Kidney glomerular epithelial cell (primary cell): ENCODE results near the gene XPO4.

Experiments used
- DNase-seq: peaks from one replicate; lab custom pipeline; 2025; lab: John Stamatoyannopoulos, UW

Gene XPO4

DNA sequence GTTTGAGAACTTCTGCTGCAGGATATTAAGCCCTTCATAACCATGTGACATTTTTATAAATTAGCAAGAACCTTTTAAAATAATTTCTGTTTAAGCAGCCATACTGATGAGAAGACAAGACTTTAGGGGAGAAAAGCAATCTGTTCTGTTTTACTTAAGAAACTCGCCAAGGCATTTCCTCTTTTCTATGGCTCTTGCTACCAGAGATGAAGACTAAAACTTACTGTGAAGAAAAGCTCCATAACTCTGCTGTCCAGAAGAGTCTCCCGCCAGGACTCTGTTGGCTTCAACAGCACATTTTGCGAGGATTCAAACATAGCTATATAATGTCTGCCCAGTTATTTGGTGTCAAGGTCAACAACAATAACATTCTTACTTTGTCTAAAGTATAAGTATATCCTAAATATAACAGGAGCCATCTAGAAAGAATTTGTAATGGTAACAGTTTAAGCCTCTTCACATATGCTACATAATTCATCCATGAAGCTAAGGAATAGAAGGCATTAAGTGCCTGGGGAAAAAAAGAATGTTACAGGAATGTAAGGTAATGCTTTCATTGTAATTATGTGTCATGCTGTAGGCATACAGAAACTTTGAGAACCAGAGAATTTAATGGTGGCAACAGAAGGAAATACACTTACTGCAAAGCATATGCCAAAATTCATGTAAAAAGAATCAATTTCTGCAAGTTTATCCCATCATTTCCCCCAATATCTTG, 75.5 kb downstream of the XPO4 start:
- DNase-seq: no peak

DNA sequence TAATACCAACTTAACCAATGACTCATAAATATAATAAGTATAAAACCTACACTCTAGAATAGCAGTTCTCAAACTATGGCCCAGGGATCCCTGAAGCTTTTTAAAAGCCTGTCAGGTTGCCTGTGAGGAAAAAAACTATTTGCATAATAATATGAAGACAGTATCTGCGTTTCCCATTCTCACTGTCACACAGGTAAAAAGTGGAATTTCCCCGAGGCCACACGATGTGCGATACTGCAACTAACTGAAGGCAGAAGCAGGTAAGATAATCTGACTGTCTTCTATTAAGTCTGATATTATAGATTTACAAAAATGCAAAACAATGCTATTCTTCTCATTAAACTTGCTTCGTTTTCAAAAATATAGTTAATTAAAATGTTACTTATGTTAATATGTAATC, 76.2 kb downstream of the XPO4 start:
- no peak for DNase-seq

DNA sequence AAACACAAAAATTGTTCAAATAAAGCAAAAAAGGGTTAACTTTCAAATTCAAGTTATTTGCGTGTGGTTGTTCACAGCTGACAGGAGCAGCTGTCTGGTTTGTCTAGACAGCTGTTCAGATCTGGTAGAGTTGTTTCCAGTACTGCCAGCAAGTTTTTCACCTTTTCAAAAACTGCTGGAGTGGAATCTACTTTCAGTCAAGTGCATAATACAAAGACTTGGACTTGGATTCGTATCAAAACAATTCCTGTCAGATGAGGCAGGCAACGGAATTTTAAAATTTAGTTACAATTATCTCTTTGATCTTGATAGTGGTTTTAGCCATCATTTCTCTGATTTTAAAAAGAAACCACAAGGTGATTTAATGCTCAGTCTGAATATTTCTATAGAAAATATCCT, 77.1 kb downstream of the XPO4 start:
- no peak for DNase-seq

DNA sequence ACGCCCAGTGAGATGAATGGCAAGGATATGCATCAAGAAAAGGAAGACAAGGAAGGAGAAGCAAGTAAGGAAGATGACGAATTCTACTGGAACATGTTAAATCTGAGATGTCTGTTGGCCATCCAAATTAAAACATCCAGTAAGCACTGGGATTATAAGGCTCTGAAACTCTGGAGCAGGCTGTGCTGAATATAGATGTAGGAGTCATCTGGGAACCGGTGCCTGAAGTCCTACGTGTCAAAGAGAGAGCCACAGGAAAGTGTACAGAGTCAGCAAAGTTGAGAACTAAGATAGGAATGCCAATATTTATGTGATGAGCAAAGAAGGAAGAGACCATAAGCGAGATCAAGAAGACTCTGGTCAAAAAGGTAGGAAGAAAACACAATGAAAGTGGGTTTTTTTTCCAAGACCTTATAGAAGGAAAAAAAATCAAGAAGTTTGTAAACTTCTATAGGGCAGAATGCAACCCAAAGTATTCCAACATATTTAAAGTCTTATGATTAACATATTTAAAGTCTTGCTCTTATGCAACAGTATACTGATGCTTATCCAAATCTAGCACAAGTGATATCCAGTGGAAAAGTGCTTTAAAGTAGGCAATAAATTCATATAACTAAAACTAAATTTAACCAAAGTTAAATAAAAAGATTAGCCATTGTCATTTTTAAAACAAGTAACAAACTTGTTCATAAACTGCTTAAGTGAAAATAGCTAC, 77.6 kb downstream of the XPO4 start:
- no peak for DNase-seq

DNA sequence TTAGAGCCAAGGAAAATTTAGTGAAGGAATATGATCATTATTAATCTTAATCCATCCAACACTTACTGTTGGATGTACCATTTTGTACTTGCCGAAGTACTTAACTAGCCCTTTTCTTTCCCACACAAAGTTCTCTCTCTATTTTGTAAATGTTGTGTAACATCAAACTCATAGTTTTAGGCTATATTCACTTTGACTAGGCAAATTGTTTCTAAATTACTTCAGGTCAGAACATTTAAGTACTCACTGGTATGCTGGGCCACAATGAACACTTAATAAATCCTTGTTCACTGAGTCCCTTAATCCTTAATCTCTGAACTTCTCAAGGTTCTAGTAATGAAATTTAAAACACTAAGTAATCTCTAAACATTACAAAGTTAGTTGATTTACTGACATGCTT, 79.5 kb downstream of the XPO4 start:
- DNase-seq: no peak

DNA sequence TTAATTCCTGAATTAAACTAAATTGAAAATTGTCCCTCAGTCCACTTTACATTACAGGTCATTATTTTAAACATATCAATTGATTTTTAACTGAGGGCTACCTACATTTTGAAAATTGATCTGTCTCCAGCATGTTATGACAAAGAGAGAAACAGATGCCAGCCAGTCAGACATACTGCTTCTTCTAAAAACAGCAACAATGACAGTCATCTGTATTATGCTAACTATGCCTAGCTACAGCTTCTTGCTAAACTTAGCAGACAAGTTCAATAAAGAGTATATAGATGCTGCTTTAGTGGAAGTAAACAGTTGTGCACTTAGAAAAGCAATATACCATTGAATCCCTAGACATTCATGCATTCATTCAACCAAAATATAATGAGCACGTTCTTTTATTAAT, 80.1 kb downstream of the XPO4 start:
- no peak for DNase-seq

DNA sequence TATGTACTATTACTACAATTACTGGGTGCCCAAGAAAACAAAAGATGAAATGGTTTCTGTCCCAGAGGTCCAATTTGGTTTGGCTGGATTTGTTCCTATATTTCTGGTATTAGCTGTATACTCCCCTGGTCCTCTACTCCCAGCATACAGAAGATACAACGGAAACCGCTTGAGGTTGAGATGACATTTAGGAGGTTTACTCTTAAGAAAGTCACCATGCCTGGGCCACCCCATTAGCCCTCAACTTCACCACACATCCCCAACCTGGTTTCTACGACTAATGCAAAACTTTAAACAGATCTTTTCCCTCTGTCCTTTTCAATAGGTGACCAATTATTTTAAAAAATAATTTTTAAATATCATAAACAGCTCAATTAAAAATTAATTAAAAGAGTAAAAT, 82.8 kb downstream of the XPO4 start:
- DNase-seq: no peak

DNA sequence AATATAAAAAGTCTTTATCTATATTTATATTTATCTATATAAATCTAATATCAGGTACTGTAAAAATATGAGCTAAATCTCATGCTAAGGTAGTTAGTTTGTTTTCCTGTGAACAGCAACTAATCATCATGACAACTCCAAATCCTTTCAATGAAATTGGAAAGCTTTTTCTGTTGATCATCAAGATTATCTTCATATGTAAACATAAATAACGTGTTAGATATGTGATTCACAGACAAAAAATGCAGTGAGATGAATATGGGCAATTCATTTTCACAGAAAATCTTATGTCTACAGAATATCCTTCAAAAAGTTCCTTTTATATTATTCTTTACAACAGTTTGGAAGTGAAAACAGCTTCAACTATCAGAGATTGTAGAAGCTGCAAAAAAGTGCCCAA, 87.1 kb downstream of the XPO4 start:
- DNase-seq: no peak

DNA sequence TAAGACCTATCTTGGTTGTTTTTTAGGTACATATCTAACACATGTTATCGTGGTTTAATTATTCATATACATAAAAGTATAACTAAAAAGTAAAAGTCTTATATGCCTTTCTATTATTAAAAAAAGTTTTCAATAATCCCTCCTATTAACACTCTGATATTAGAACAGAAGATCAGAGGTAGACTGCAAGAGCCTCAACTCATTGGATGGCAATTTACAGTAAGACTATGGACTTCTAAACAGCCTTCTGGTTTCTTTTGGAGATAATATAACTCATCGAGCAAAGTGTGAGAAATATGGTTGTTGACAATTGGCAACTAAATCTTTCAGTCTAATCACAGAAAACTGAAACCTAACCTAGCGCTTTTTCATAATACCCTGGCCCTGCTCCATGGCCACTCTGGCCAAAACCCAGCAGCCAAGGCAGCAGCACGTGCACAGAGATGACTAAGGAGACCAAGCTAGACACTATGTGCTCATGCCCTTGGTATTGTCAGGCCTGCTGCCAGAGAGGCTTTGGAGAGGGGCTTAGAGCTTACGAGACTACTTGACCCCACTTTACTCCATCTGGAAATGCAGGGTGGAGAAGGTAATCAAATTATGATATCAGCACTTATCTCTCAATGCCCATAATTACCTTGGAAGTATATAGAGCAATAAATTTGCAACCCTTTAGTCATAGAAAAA, 88.2 kb downstream of the XPO4 start:
- peak; percentile 58 for DNase-seq

DNA sequence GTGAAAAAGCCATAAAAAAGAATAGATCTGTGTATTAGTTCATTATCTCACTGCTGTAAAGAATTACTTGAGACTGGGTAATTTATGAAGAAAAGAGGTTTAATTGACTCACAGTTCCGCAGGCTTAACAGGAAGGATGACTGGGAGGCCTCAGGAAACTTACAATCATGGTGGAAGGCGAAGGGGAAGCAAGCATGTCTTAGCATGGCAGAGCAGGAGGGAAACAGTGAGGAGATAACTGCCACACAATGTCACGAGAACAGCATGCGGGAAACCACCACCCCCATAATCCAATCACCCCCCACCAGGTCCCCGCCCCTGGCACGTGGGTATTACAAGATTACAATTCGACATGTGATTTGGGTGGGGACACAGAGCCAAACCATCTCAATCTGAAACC, 89.7 kb downstream of the XPO4 start:
- DNase-seq: no peak

DNA sequence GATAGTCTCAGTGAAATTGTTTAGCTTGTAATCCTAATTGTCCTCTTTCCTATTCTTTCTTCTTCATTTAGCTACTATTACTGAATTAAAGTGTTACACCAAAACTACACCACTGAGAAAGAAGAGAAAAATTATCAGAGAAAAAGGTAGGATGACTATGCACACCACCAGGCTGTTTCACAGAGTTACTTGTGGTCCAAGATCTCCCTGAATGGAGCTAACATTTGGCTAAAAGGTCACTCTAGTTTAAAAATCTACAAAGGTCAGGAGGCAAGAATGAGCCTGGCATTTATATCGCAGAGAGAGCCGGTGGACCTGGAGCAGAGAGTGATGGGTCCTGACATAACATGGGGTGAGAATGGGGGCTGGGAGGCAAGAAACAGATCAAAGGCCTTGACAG, 91.7 kb downstream of the XPO4 start:
- DNase-seq: no peak

DNA sequence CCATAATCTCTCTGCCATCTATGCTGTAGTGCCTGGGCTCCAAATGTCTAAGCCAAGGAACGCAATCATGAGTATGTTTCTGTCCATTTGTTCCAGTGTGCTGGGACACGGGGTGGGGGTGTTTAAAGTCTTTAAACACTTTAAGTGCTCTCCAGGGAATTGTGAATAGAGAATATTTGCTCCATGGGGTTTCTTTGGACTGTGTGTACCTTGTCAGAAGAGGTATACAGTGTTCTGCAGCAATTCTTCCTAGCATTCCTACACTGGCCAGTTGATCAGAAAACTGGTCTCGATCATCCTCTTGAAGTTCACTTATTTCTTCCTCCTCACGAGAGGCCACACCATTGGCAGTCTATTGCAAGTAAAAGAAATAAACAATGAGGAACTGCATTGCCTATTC, 93.7 kb downstream of the XPO4 start:
- DNase-seq: no peak

DNA sequence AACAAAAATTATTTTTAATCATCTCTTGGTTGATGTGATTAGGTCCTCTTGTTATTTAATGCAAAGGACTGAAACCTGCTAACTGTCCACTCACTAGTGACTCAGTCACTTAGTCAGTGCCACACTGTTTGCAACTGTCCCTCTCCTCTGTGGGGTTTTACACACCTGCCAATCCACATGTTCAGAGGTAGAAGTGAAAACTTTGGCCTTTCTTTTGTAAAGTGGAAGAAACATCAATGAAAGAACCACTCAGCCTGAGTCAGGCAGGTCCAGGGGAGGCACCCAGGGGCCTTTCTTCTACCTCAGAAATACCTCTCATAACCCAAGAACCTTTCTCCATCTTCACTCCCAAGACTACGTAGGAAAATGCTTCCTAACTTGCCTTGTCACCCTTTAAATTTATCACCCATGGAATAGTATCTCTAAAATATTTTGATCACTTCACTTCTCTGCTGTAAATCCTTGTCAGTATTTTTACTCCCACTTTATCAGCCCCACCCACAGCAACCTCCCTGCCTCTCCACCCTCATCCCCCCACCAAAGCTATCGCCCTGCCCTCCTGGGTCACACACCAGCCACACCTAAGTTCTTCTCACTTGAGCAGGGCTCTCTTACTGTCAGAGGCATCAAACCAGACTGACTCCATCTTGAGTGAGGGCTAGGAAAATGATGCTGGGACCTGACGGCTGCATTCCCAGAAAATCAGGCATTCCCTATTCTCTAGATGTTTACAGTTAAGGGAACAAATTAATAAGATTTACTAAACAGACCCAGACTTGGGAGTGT, 99.2 kb downstream of the XPO4 start:
- DNase-seq: no peak

DNA sequence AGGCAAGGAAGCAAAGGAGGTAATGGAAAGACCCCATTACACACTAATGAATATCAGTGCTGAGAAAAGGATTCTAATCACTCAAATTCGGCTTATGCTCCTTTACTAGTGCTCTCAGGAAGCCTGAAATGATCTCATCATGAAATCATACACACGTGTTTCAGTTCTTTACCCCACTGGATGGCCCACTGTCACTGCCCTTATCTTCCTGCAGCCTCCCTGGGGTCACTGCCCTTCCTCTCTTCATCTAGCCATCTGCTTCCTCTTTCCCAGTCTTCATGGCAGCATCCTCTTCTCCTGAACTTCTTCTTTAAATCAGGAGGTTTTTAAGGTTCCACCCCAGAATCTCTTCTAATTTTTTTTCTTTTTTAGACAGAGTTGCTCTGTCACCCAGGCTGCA, 100.8 kb downstream of the XPO4 start:
- DNase-seq: no peak

DNA sequence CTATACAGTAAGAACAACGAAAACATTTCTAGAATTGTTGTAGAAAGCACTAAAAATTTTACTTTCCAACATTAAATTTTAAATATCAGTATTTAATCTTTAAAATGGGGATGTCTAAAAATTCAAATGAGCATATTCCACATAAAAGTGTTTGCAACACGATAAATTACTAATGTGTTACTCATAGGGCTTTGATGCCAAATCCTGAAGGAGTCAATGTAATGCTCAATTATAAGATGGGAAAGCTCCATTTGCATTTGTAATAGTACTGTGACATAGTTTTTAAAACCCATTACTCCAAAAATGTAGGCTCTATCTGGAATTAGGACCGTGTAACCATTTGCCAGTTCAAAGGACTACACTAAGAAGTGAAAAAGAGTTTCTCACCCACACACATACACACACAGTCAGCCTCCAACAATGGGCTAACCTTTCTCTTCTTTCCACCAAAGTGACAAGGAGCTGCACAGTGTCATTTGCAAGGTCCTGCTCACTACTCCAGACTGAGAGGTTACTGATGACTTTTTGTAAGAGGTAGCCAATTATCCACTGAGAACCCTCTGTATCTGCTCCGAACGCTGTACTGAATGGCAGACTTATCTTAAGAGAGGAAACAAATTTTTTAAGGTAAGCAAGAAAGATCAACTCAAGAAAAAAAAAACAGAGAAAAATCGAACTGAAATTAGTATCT, 102.7 kb downstream of the XPO4 start:
- no peak for DNase-seq

DNA sequence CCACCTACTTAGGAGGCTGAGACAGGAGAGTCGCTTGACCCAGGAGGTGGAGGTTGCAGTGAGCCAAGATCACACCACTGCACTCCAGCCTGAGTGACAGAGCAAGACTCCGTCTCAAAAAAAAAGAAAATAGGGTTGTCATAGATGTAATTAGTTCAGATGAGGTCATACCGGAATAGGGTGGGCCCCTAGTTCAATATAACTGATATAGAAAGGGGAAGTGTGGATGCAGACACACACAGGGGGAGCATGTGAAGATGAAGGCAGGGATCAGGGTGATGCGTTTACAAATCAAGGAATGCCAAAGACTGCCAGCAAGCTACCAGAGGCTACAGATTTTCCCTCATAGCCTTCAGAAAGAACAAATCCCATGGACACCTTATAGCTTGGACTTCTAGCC, 104.5 kb downstream of the XPO4 start:
- no peak for DNase-seq

DNA sequence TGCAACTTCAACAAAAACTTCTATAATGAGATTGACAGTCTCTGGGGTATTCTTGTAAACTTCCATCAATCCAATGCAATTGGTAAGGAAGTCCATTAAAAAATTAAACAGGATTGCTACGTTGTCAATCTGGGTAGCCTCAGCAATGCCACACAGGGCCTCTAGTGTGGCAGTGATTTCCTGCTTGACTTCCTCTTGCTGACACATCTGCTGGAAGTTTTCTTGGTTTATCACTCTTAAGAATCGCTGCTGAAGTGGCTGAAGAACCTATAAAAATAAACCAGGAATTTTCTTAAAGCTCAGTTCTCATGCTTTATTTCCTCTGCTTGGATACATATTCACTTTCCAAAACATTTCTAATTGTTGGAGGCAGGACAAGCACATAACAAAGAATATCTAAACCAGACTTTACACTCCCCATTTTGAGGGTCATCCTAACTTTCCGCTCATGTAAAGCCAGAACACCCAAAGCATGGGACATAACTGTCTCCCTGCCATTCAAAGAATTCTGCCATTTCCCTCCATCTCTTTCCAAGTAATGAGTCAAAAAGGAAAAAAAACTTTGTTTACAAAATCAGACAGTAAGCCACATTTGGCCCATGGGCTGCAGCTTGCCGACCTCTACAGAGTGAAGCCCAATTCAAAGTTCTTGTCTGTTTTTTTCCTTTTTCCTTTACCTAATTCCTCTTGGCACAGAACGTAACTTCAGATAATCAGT, 105.6 kb downstream of the XPO4 start:
- no peak for DNase-seq

DNA sequence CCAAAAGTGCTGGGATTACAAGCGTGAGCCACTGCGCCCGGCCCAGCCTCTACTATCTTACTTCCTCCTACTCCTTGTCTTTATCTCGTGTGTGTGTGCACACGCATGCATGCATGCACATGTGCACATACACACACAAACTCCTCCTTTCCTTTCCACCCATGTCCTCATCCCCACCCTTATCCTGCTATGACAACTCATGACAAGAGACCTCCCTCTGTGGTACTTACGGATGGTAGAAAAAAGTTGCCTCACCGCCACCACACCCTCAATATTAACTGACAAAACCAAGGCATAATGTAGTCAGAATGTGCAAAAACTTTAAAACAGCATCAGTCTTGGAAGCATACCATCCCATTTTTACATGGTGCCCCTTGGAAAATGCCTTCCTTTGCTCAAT, 112.9 kb downstream of the XPO4 start:
- no peak for DNase-seq

DNA sequence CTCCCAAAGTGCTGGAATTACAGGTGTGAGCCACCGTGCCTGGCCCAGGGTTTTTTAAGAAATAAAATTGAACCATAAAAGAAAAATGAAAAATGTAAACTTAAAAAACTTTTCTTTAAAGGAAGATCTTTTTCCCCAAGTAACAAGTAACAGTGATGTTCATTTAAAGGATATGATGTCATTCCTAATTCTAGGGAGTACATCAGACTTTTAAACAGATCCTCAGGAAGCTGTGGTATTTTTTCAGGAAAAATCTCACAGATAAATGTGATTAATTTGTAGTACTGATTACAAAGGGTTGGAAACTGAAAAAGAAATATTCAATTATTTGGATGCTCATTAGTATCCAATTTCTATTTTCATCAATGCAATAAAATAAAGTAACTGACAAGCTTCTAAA, 114.2 kb downstream of the XPO4 start:
- DNase-seq: no peak

DNA sequence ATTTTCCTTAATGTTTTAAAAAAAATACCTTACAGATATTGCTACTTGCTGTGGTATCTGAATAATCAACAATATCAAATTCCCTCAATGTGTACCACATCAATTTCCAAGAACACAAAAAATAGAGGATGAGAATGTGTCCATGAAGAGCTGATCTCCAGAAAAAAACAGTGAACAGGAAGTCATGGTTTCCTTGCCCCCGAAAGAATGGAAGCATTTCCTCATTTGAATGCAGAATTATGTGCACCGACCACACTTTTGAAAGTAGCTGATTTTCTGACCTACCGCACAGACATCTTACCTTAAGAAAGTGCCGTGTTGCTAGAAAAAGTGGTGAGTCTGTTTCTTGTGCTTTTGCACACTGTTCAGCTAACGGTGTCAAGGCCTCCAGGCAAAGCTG, 115.4 kb downstream of the XPO4 start:
- no peak for DNase-seq

DNA sequence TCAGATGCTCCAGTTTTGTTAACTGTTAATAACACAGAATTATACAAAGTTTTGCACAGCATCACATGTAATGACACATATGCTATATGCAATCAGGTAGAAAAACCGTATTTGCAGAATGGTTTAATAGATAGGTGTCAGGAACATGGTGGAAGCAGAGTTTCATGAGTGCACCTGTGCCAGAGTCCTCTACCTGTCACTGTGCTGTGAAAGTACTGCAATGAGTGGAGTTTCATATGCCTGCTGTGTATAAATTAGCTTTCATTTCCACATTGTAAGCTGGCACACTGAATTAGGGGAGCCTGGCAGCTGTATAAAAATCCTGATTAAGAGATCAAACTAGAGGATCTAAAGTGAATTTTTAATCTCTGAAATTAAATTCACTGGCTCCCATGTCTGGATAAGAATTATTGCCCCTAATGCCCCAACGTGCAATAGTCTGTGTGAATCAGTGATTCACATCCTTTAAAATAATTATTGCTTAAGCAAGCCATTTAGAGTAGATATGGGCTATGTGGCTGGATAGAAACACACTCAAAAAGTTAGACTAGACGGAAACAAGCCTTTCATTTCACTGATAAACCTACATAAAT, 120.3 kb downstream of the XPO4 start:
- no peak for DNase-seq
